ENCODE measurements around the gene SLC23A1.

SLC23A1 gene

DNA sequence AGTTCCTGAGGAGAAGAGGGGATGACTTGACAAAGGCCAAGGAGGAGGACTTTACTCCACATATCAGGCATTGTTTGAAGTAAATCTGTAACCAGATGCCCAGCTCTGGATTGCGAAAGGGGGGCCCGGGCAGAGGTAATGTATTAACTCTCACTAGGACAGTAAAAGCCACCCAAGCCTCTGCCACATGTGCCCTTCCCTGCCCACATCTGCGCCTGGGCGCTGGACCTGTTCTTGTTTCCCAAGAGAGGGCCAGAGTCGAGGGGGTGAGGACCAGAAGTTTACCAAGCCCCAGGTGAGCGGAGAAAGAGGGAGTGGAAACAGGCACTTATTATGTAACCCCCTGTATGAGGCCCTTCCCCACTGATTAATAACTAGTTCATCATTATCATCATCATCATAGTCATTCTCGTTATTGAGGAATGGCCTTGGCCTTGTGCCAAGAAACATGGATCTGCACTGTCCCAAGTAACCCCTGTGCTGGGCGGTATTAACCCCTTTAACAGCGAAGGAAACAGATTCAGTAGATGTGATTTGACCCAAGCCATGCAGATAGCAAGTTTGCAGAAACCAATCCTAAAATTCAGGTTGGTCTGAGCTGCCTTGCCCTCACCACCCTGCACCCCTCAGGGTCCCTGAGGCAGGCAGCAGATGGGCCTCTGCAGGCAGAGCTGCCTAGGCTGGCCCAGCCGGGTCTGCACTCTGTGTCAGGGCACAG lies at the start of gene SLC23A1:
SLC23A1 (minus strand) TSS at position 23 of the 718 bp plus-strand sequence. CDS start 44 bp downstream, outside the sequence.
- H3K27ac ChIP-seq (ENCODE audit: low read depth, low read length, poor library complexity, severe bottlenecking) = peak within 1 kb of the TSS; percentile 98
- H4K20me1 ChIP-seq (ENCODE audit: insufficient read depth, low read length) = no peaks in the 10 kb centered on the region
- H3K36me3 ChIP-seq (ENCODE audit: insufficient read depth, low read length) = peaks cover 26% of the 10 kb centered on the region
- H3K4me2 ChIP-seq (ENCODE audit: low read length) = no peak within 1 kb of the TSS
- no peaks in the 10 kb centered on the region; the same call in 1 of the 2 replicates for H3F3A ChIP-seq (ENCODE audit: insufficient read depth, low read length)
- H3K4me3 ChIP-seq (ENCODE audit: low read depth, low read length, poor library complexity, severe bottlenecking) = no peak within 1 kb of the TSS
- H3K9ac ChIP-seq (ENCODE audit: low read length) = no peak within 1 kb of the TSS
- no peak within 1 kb of the TSS for H2AFZ ChIP-seq (ENCODE audit: low read length)
- TF ChIP-seq EZH2 (IDR thresholded peaks at IDR 0.05; ENCODE audit: borderline replicate concordance, low read length) = no peak
- TF ChIP-seq, protein P1, sequence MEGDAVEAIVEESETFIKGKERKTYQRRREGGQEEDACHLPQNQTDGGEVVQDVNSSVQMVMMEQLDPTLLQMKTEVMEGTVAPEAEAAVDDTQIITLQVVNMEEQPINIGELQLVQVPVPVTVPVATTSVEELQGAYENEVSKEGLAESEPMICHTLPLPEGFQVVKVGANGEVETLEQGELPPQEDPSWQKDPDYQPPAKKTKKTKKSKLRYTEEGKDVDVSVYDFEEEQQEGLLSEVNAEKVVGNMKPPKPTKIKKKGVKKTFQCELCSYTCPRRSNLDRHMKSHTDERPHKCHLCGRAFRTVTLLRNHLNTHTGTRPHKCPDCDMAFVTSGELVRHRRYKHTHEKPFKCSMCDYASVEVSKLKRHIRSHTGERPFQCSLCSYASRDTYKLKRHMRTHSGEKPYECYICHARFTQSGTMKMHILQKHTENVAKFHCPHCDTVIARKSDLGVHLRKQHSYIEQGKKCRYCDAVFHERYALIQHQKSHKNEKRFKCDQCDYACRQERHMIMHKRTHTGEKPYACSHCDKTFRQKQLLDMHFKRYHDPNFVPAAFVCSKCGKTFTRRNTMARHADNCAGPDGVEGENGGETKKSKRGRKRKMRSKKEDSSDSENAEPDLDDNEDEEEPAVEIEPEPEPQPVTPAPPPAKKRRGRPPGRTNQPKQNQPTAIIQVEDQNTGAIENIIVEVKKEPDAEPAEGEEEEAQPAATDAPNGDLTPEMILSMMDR (IDR thresholded peaks at IDR 0.05; ENCODE audit: low read length) = no peak
- no peaks in the 10 kb centered on the region for H3K79me2 ChIP-seq (ENCODE audit: insufficient read depth, low read length)
- no peaks in the 10 kb centered on the region for H3K9me2 ChIP-seq (ENCODE audit: low read depth, low read length)
- peaks cover 55% of the 10 kb centered on the region for H3K4me1 ChIP-seq (ENCODE audit: insufficient read depth, low read length, severe bottlenecking)
- H3K27me3 ChIP-seq (ENCODE audit: insufficient read depth, low read length) = no peaks in the 10 kb centered on the region
- H3K9me3 ChIP-seq (ENCODE audit: low read length) = no peaks in the 10 kb centered on the region

DNA sequence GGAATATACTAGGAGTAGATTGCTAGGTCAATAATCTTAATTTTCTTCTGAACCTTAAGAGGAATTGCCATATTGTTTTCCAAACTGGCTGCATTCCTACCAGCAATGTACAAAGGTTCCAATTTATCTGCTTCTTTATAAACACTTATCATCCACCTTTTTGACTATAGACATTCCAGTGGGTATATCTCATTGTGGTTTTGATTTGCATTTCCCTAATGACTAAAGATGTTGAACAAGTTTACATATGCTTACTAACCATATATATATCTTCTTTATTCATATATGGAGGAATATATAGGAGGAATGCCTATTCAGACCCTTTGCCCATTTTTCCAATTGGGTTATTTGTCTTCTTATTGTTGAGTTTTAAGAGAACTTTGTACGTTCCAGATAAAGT lies 48.6 kb upstream of the SLC23A1 start:
- no peaks in the 10 kb centered on the region for H3K27me3 ChIP-seq (ENCODE audit: insufficient read depth, low read length)
- H3K9me2 ChIP-seq (ENCODE audit: low read depth, low read length) = no peaks in the 10 kb centered on the region
- no peaks in the 10 kb centered on the region for H4K20me1 ChIP-seq (ENCODE audit: insufficient read depth, low read length)
- H3K27ac ChIP-seq (ENCODE audit: low read depth, low read length, poor library complexity, severe bottlenecking) = no peak overlapping the region
- TF ChIP-seq, protein P1 (IDR thresholded peaks at IDR 0.05; ENCODE audit: low read length) = no peak
- no peak for TF ChIP-seq EZH2 (IDR thresholded peaks at IDR 0.05; ENCODE audit: borderline replicate concordance, low read length)
- H3K79me2 ChIP-seq (ENCODE audit: insufficient read depth, low read length) = no peaks in the 10 kb centered on the region
- H3K9ac ChIP-seq (ENCODE audit: low read length) = no peak overlapping the region
- no peak overlapping the region for H3K4me3 ChIP-seq (ENCODE audit: low read depth, low read length, poor library complexity, severe bottlenecking)
- H2AFZ ChIP-seq (ENCODE audit: low read length) = no peak overlapping the region
- no peaks in the 10 kb centered on the region for H3K36me3 ChIP-seq (ENCODE audit: insufficient read depth, low read length)
- no peaks in the 10 kb centered on the region for H3K4me1 ChIP-seq (ENCODE audit: insufficient read depth, low read length, severe bottlenecking)
- no peaks in the 10 kb centered on the region for H3F3A ChIP-seq (ENCODE audit: insufficient read depth, low read length)
- H3K9me3 ChIP-seq (ENCODE audit: low read length) = no peaks in the 10 kb centered on the region
- no peak overlapping the region for H3K4me2 ChIP-seq (ENCODE audit: low read length)

DNA sequence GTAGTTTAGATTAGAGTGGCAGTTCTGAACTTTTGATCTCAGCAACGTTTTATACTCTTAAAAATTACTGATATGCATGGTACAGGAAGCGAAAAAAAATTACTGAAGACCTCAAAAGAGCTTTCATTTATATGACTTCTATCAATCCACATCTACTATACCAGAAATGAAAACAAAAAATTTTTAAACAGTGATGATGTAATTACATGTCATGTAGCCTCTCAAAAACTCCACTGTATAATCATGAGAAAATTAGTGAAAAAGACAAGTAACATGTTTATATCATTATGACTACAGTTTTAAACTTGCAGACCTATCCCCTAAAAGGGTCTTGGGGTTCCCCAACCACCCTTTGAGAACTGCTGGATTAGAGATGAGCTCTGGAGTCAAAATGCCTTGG lies 46.9 kb upstream of the SLC23A1 start:
- Histone ChIP-seq H3K27ac (ENCODE audit: low read depth, low read length, poor library complexity, severe bottlenecking) (no peak overlapping the region), H3K9ac (ENCODE audit: low read length) (no peak overlapping the region), H3K4me2 (ENCODE audit: low read length) (no peak overlapping the region), H3K4me3 (ENCODE audit: low read depth, low read length, poor library complexity, severe bottlenecking) (no peak overlapping the region), H4K20me1 (ENCODE audit: insufficient read depth, low read length) (no peaks in the 10 kb centered on the region), H3K27me3 (ENCODE audit: insufficient read depth, low read length) (no peaks in the 10 kb centered on the region), H2AFZ (ENCODE audit: low read length) (no peak overlapping the region), H3F3A (ENCODE audit: insufficient read depth, low read length) (no peaks in the 10 kb centered on the region), H3K9me2 (ENCODE audit: low read depth, low read length) (no peaks in the 10 kb centered on the region), H3K9me3 (ENCODE audit: low read length) (no peaks in the 10 kb centered on the region), H3K36me3 (ENCODE audit: insufficient read depth, low read length) (no peaks in the 10 kb centered on the region), H3K4me1 (ENCODE audit: insufficient read depth, low read length, severe bottlenecking) (no peaks in the 10 kb centered on the region), H3K79me2 (ENCODE audit: insufficient read depth, low read length) (no peaks in the 10 kb centered on the region)
- no peak for TF ChIP-seq EZH2 (IDR thresholded peaks at IDR 0.05; ENCODE audit: borderline replicate concordance, low read length)
- TF ChIP-seq, protein P1 (IDR thresholded peaks at IDR 0.05; ENCODE audit: low read length) = no peak
